NCI-H1436 treated with DMSO at 0.1 percent for 48 hours (cell line): ENCODE measurements around the gene UBL3.

ENCODE experiments used
- DNase-seq: peaks from one replicate; lab custom pipeline; 2025; lab: John Stamatoyannopoulos, UW

The UBL3 gene

DNA sequence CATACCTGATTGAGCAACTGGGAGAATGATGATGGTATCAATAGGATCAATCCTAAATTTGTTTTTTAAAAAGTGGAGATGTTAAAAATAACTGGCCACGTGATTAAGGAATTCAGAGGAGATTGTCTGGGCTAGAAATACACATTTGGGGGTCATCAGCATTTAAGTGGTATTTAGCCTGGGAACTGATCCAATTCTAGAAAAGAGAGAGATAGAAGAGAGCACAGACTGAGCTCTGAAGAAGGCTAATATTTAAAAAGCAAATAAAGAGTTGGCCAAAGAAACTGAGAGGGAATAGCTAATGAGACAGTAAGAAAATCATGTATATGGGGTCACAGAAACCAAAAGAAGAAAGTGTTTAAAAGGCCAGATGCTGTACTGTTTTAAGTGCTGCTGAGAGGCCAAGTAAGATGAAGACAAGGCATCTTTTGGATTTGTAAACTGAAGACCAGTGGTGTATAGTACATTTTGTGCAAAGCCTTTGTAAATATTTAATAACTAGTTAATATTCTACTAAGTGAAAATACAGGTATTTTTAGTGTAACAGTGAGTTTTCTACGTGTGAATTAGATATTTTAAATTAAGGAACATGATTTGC, 40.2 kb downstream of the UBL3 start:
- DNase-seq, result no peak

DNA sequence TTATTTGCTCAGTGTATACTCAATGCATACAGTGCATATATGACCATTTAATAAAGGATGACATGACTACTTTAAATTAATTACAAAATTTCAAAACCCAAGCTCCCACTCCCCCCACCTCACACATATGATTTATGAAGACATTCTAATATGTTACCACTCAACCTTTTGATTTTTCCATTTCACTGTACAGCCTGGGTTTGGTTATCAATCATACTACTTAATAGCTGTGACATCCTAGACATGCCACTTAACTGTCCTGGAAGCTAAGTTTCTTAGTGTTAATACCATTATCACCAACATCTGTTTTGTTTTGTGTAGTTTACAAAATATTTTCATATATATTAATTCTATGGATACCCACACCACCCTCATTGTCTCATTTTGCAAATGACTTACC, 42.2 kb downstream of the UBL3 start:
- no peak for DNase-seq

GRCh38 chr13:29805994-29806979, 44.1 kb downstream of the UBL3 start:
- DNase-seq, result no peak

GRCh38 chr13:29803221-29803620, 47.2 kb downstream of the UBL3 start:
- no peak for DNase-seq

DNA sequence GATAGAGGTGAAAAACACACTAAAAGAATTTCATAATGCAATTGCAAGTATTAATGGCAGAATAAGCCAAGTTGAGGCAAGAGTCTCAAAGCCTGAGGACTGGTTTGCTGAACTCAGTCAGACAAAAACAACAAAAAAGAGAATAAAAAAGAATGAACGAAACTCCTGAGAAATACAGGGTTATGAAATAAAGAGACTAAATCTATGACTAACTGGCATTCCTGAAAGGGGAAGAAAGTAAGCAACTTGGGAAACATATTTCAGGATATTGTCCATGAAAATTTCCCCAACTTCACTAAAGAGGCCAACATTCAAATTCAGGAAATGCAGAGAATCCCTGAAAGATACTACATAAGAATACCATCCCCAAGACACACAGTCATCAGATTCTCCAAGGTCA, 47.8 kb downstream of the UBL3 start:
- DNase-seq, result no peak

DNA sequence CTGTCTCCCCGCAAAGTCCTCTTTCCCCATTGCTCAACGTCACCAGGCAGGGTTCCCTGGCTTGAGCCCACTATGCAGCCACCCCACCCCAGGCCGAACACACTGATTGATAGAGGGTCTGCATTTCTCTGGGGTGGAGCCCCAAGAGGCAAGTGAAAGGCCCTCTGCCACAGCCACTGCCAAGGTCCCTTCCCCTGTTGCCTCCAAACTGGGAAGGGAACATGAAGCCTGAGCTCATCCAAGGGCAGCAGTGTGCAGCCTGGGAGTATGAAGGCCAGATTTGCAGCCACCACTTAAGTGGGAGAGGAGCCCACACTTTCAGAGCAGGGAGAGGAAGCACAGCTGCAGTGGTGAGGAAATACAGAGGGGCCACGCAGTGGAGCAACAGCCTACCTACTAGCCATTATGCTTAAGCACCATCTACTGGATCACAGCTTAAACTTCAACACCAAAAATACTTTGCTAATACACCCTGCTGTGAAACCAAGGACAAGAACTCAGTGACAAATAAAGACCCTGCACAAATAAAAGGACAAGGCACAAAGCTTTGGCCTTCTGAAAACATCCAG, 48.6 kb downstream of the UBL3 start:
- no peak for DNase-seq

DNA sequence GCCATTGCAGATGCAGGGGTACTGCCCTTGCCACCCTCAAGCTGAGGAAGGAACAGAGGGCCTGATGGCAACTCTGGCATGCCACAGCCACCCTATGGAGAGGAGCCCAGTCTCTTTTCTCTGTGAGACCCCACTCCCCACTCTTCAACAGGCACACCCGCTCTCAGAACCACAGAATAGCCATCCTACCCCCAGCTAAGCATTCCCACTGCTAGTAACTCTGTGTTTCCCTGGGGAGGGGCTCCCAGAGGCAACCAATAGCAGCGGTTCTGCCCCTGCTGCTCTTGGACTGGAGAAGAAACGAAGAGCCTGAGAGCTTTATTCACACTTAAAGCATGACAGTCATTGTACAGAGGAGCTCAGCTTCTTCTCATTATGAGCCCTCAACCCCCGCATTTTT, 49.3 kb downstream of the UBL3 start:
- DNase-seq, result no peak

GRCh38 chr13:29800687-29801086, 49.7 kb downstream of the UBL3 start:
- DNase-seq, result no peak

DNA sequence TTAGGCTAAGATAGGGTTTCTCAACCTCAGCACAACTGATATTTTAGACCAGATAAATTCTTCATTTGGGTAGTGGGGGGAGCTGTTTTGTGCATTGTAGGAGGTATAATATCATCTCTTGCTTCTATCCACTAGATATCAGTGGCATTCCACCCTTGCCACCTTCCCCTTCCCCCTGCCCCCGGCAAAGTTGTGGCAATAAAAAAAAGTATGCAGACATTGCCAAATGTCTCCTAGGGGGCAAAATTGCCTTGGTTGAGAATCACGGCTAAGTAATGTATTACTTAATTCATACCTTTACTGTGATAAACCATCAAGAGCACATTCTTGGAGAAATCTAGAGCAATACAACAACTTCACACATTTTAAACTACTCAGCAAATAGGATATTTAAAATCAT, 51.4 kb downstream of the UBL3 start:
- no peak for DNase-seq

DNA sequence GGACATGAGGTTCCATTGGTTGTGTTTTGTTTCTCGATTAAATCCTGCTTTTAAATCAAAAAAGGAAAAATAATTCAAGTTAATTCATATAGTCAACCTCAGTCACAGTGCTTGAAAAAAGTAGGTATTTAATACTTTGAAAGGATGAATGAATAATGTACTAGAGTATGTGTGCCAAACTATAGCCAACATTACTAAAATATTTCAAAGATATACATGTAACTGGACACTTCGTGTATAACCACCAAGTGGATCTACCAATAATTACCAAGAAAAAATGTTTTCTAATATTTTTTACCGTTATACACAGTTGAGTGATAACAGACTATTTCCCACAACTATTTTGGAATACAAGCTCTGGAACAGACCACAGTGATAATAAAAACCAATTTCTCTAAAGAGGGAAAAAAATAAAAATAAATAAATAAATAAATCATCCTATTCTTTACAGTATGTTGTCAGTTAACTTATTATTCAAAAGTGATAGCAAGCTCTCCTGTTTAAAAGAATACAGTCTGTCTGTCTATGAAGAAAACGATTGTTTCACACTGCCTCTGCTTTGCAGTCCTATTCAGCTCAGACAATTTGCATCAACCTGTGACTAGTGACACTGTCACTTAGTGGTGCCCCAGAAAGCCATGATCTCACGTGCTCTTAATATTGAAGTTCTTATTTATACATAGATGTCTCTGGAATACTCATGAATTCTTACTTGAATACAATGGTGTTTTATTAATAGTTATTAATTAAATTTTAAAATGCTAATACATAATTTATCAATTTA, 58.2 kb downstream of the UBL3 start:
- DNase-seq, result no peak

DNA sequence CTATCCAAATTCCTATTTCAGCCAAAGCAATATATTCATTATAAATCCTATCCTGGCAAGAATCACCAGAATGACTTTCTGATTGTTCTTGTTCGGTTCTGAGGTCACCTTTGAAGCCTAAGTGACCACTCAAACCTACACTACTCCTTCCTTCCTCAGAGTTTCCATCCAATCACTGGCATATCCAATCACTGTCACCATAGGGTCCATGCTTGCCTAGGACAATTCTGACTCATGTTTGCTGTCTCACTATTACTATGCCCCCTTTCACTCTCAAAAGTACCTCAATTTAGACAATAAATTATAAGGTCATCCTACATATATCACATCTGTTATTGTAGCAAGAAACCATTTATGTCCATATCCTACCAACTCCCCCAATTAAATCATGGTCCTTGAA, 58.9 kb downstream of the UBL3 start:
- DNase-seq, result no peak

GRCh38 chr13:29786698-29787097, 63.7 kb downstream of the UBL3 start:
- DNase-seq, result no peak

- no peak for DNase-seq
Observed at GRCh38 chr13:29785978-29786377, 64.4 kb downstream of the UBL3 start.

DNA sequence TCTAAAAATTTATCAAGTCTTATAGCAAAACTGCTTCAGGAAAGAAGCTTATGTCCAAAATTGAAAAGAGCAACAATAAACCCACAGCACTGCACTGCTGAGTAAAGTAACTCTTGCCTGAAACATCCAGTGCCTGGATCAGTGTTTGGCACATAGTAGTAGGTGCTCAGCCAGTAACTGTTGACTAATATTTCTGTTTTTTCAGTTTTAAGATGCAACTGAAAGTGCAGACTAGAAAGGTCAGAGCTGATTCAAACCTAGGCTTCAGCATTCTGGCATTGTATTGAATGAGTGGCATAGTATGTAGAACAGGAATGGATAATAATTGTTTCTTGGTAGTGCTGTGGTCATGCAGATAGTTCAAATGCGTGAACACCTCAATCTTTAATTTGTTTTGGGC, 67.6 kb downstream of the UBL3 start:
- no peak for DNase-seq

- no peak for DNase-seq
Observed at GRCh38 chr13:29774830-29775229, 75.6 kb downstream of the UBL3 start.

DNA sequence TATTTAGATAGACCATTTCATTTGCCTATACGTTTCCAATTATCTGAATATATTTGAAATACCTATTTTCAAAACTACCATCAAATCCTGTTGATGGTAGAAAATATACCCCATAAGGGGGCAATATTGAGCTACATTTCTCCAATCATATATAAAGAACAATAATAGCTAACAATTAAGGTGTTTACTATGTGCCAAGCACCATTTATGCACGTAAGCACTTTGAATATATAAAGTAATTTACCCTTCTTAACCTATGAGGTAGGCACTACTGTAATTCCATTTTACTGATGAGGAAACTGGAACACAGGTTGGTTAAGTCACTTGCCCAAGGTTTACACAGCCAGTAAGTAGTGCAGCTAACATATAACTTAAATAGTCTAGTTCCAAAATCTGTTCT, 79.2 kb downstream of the UBL3 start:
- DNase-seq, result no peak

GRCh38 chr13:29767006-29767405, 83.4 kb downstream of the UBL3 start:
- DNase-seq, result no peak

- no peak for DNase-seq
Observed at GRCh38 chr13:29763436-29764180, 86.8 kb downstream of the UBL3 start.

DNA sequence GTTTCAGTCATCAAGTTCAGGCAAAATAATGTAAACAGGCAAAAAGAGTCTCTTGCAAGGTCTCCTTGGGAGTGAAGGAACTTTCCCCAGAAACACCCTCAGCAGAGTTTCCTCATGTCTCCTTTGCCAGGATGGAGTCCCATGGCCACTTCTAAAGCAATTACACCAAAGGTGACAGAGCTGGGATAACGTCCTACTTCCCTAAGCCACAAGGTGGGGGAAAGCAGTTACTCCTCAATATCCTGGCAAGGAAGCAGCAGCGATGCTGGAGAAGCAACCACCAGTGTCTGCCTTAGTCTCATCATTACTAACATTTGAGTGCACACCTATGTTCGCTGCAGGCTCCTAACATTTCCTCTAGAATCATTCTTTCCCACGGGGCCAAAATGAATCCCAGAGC, 88.6 kb downstream of the UBL3 start:
- DNase-seq, result no peak

DNA sequence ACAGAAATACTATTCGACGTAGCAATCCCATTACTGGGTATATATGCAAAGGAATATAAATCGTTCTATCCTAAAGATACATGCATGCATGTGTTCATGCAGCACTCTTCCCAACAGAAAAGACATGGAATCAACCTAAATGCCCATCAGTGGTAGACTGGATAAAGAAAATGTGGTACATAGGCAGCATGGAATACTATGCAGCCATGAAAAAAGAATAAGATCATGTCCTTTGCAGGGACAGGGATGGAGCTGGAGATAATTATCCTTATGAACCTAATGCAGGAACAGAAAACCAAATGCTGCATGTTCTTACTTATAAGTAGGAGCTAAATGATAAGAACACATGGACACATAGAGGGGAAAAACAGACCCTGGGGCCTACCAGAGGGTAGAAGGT, 89.3 kb downstream of the UBL3 start:
- no peak for DNase-seq

DNA sequence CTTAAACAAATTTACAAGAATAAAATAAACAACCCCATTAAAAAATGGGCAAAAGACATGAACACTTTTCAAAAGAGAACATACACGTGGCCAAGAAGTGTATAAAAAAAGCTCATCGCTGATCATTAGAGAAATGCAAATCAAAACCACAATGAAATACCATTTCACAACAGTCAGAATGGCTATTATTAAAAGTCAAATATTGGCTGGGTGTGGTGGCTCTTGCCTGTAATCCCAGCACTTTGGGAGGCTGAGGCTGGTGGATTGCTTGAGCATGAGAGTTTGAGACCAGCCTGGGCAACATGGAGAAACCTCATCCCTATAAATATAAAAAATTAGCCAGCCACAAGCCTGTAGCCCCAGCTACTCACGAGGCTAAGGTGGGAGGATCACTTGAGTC, 89.9 kb downstream of the UBL3 start:
- DNase-seq, result no peak
